ENCODE results near the gene CRCP.

Gene CRCP

GRCh38 chr7:66088861-66089838, 25.5 kb upstream of the CRCP start:
- Histone ChIP-seq H3K4me1 (ENCODE audit: control insufficient read depth, low read depth, low read length) (no peaks in the 10 kb centered on the region), H4K8ac (ENCODE audit: low read depth, low read length) (no peak overlapping the region), H3K23ac (ENCODE audit: low read length) (no peak overlapping the region), H3K4me3 (ENCODE audit: low read length) (no peak overlapping the region), H2BK5ac (ENCODE audit: low read length) (no peak overlapping the region), H2BK15ac (replicated peaks; ENCODE audit: low read depth) (no peak overlapping the region), H3K9ac (ENCODE audit: low read length) (no peak overlapping the region), H3K79me2 (ENCODE audit: control insufficient read depth, insufficient read depth, low read length) (no peaks in the 10 kb centered on the region), H3K36me3 (ENCODE audit: control insufficient read depth, insufficient read depth, low read length) (no peaks in the 10 kb centered on the region), H3K79me1 (ENCODE audit: low read length) (no peaks in the 10 kb centered on the region), H2AK5ac (ENCODE audit: low read length) (no peak overlapping the region), H3K56ac (ENCODE audit: low read length) (no peak overlapping the region), H2BK120ac (ENCODE audit: low read depth, low read length) (no peak overlapping the region), H3K4ac (ENCODE audit: low read depth, low read length) (no peak overlapping the region), H3K18ac (ENCODE audit: low read length) (no peak overlapping the region), H3K27me3 (ENCODE audit: insufficient read depth, low read length, poor library complexity) (no peaks in the 10 kb centered on the region), H3K27ac (ENCODE audit: low read depth, low read length) (no peak overlapping the region), H3K4me2 (ENCODE audit: low read length) (no peak overlapping the region), H4K5ac (ENCODE audit: low read length) (no peak overlapping the region)
- DNase-seq = no peak
- WGBS (ENCODE audit: extremely low coverage, insufficient coverage, low lambda C conversion rate) = no CpG with 5 or more reads among the region's 32 CpGs

- Histone ChIP-seq H3K79me1 (ENCODE audit: low read length) (no peaks in the 10 kb centered on the region), H3K36me3 (ENCODE audit: control insufficient read depth, insufficient read depth, low read length) (no peaks in the 10 kb centered on the region), H3K79me2 (ENCODE audit: control insufficient read depth, insufficient read depth, low read length) (no peaks in the 10 kb centered on the region), H2BK120ac (ENCODE audit: low read depth, low read length) (no peak overlapping the region), H3K27ac (ENCODE audit: low read depth, low read length) (no peak overlapping the region), H2BK15ac (replicated peaks; ENCODE audit: low read depth) (no peak overlapping the region), H3K18ac (ENCODE audit: low read length) (no peak overlapping the region), H3K9ac (ENCODE audit: low read length) (no peak overlapping the region), H2AK5ac (ENCODE audit: low read length) (no peak overlapping the region), H3K27me3 (ENCODE audit: insufficient read depth, low read length, poor library complexity) (no peaks in the 10 kb centered on the region), H2BK5ac (ENCODE audit: low read length) (no peak overlapping the region), H3K4me1 (ENCODE audit: control insufficient read depth, low read depth, low read length) (no peaks in the 10 kb centered on the region), H3K56ac (ENCODE audit: low read length) (no peak overlapping the region), H4K8ac (ENCODE audit: low read depth, low read length) (no peak overlapping the region), H3K23ac (ENCODE audit: low read length) (no peak overlapping the region), H3K4me3 (ENCODE audit: low read length) (no peak overlapping the region), H3K4ac (ENCODE audit: low read depth, low read length) (no peak overlapping the region), H3K4me2 (ENCODE audit: low read length) (no peak overlapping the region), H4K5ac (ENCODE audit: low read length) (no peak overlapping the region)
- DNase-seq = no peak
- no CpG with 5 or more reads among the region's 19 CpGs for WGBS (ENCODE audit: extremely low coverage, insufficient coverage, low lambda C conversion rate)
Measured at GRCh38 chr7:66092654-66093053, 22.0 kb upstream of the CRCP start.

- H3K23ac ChIP-seq (ENCODE audit: low read length) = no peak overlapping the region
- no peaks in the 10 kb centered on the region for H3K79me1 ChIP-seq (ENCODE audit: low read length)
- no peaks in the 10 kb centered on the region for H3K4me1 ChIP-seq (ENCODE audit: control insufficient read depth, low read depth, low read length)
- H3K4me2 ChIP-seq (ENCODE audit: low read length) = no peak overlapping the region
- no peak for DNase-seq
- WGBS (ENCODE audit: extremely low coverage, insufficient coverage, low lambda C conversion rate) = no CpG with 5 or more reads among the region's 4 CpGs
- no peak overlapping the region for H2BK5ac ChIP-seq (ENCODE audit: low read length)
- no peaks in the 10 kb centered on the region for H3K79me2 ChIP-seq (ENCODE audit: control insufficient read depth, insufficient read depth, low read length)
- H3K27me3 ChIP-seq (ENCODE audit: insufficient read depth, low read length, poor library complexity) = no peaks in the 10 kb centered on the region
- no peak overlapping the region for H2AK5ac ChIP-seq (ENCODE audit: low read length)
- H4K8ac ChIP-seq (ENCODE audit: low read depth, low read length) = no peak overlapping the region
- no peak overlapping the region for H3K4me3 ChIP-seq (ENCODE audit: low read length)
- no peak overlapping the region for H3K9ac ChIP-seq (ENCODE audit: low read length)
- no peak overlapping the region for H4K5ac ChIP-seq (ENCODE audit: low read length)
- no peak overlapping the region for H3K27ac ChIP-seq (ENCODE audit: low read depth, low read length)
- H3K36me3 ChIP-seq (ENCODE audit: control insufficient read depth, insufficient read depth, low read length) = no peaks in the 10 kb centered on the region
- H3K56ac ChIP-seq (ENCODE audit: low read length) = no peak overlapping the region
- H2BK120ac ChIP-seq (ENCODE audit: low read depth, low read length) = no peak overlapping the region
- H3K4ac ChIP-seq (ENCODE audit: low read depth, low read length) = no peak overlapping the region
- H3K18ac ChIP-seq (ENCODE audit: low read length) = no peak overlapping the region
- H2BK15ac ChIP-seq (replicated peaks; ENCODE audit: low read depth) = no peak overlapping the region
Measured at GRCh38 chr7:66095010-66095409, 19.6 kb upstream of the CRCP start.

GRCh38 chr7:66099232-66099550, 15.5 kb upstream of the CRCP start:
- H3K4me3 ChIP-seq (ENCODE audit: low read length) = no peak overlapping the region
- H3K56ac ChIP-seq (ENCODE audit: low read length) = peak overlapping the region; percentile 88
- no peak for DNase-seq
- H2AK5ac ChIP-seq (ENCODE audit: low read length) = no peak overlapping the region
- H4K5ac ChIP-seq (ENCODE audit: low read length) = no peak overlapping the region
- no peaks in the 10 kb centered on the region for H3K27me3 ChIP-seq (ENCODE audit: insufficient read depth, low read length, poor library complexity)
- whole genome bisulfite sequencing (ENCODE audit: extremely low coverage, insufficient coverage, low lambda C conversion rate) = no CpG with 5 or more reads among the region's 2 CpGs
- no peak overlapping the region for H2BK120ac ChIP-seq (ENCODE audit: low read depth, low read length)
- H2BK15ac ChIP-seq (replicated peaks; ENCODE audit: low read depth) = no peak overlapping the region
- no peaks in the 10 kb centered on the region for H3K79me1 ChIP-seq (ENCODE audit: low read length)
- H4K8ac ChIP-seq (ENCODE audit: low read depth, low read length) = no peak overlapping the region
- no peaks in the 10 kb centered on the region for H3K4me1 ChIP-seq (ENCODE audit: control insufficient read depth, low read depth, low read length)
- no peak overlapping the region for H3K4me2 ChIP-seq (ENCODE audit: low read length)
- no peaks in the 10 kb centered on the region for H3K79me2 ChIP-seq (ENCODE audit: control insufficient read depth, insufficient read depth, low read length)
- no peak overlapping the region for H3K18ac ChIP-seq (ENCODE audit: low read length)
- H3K4ac ChIP-seq (ENCODE audit: low read depth, low read length) = no peak overlapping the region
- no peak overlapping the region for H3K9ac ChIP-seq (ENCODE audit: low read length)
- no peak overlapping the region for H3K27ac ChIP-seq (ENCODE audit: low read depth, low read length)
- H3K36me3 ChIP-seq (ENCODE audit: control insufficient read depth, insufficient read depth, low read length) = no peaks in the 10 kb centered on the region
- H2BK5ac ChIP-seq (ENCODE audit: low read length) = no peak overlapping the region
- no peak overlapping the region for H3K23ac ChIP-seq (ENCODE audit: low read length)

- WGBS (ENCODE audit: extremely low coverage, insufficient coverage, low lambda C conversion rate) = no CpG with 5 or more reads among the region's 15 CpGs
- Histone ChIP-seq H4K8ac (ENCODE audit: low read depth, low read length) (no peak overlapping the region), H3K36me3 (ENCODE audit: control insufficient read depth, insufficient read depth, low read length) (no peaks in the 10 kb centered on the region), H2BK120ac (ENCODE audit: low read depth, low read length) (no peak overlapping the region), H3K4me2 (ENCODE audit: low read length) (peak overlapping the region; percentile 51), H2AK5ac (ENCODE audit: low read length) (no peak overlapping the region), H2BK5ac (ENCODE audit: low read length) (no peak overlapping the region), H4K5ac (ENCODE audit: low read length) (no peak overlapping the region), H3K27me3 (ENCODE audit: insufficient read depth, low read length, poor library complexity) (no peaks in the 10 kb centered on the region), H3K4me1 (ENCODE audit: control insufficient read depth, low read depth, low read length) (no peaks in the 10 kb centered on the region), H3K56ac (ENCODE audit: low read length) (peak overlapping the region; percentile 88), H3K23ac (ENCODE audit: low read length) (no peak overlapping the region), H3K79me2 (ENCODE audit: control insufficient read depth, insufficient read depth, low read length) (no peaks in the 10 kb centered on the region), H2BK15ac (replicated peaks; ENCODE audit: low read depth) (no peak overlapping the region), H3K18ac (ENCODE audit: low read length) (peak overlapping the region; percentile 3), H3K79me1 (ENCODE audit: low read length) (no peaks in the 10 kb centered on the region), H3K4ac (ENCODE audit: low read depth, low read length) (no peak overlapping the region), H3K9ac (ENCODE audit: low read length) (peak overlapping the region; percentile 63), H3K27ac (ENCODE audit: low read depth, low read length) (peak overlapping the region; percentile 56), H3K4me3 (ENCODE audit: low read length) (no peak overlapping the region)
- DNase-seq = peak; percentile 93
Measured at GRCh38 chr7:66099551-66100407, 14.9 kb upstream of the CRCP start.
